Natural killer cell (primary cell): Measurements from ENCODE around the gene WNT2B. TPM values are rescaled to one million over a fixed set of nuclear protein-coding genes. Genes with fewer than 3 reads are reported as not detected.

ENCODE experiments used
- ATAC-seq, 3 donors: fragments of 150-1000 bp in 2 of 3; fragments of 200-7000 bp in 1 of 3; cut with Tn5 transposase; 1 replicate in 1 of 3; 2 replicates in 2 of 3; pipeline ENCODE4 v1.10.0; 2021; ENCODE audit warnings: mild to moderate bottlenecking in 2 of 3, moderate library complexity in 2 of 3
- DNase-seq, 2 donors: peaks; one replicate each; pipeline versions ENCODE4 v3.0.0 to v3.0.0-alpha.2; 2013 to 2021; ENCODE audit warnings: mixed read lengths in 1 of 2
- H3K27ac ChIP-seq: one replicate; pipeline ENCODE4 v1.5.1; 2013; ENCODE audit warnings: mild to moderate bottlenecking, low read length
- H3K27me3 ChIP-seq: one replicate; pipeline ENCODE4 v1.6.1; 2013; ENCODE audit warnings: low read length; ENCODE audit not compliant: control insufficient read depth, insufficient read depth
- H3K36me3 ChIP-seq: one replicate; pipeline ENCODE4 v1.6.1; 2013; ENCODE audit warnings: low read length; ENCODE audit not compliant: control insufficient read depth, insufficient read depth
- H3K4me1 ChIP-seq: one replicate; pipeline ENCODE4 v1.6.1; 2013; ENCODE audit warnings: low read length; ENCODE audit not compliant: control insufficient read depth, insufficient read depth
- H3K4me3 ChIP-seq: one replicate; pipeline ENCODE4 v1.5.1; 2013; ENCODE audit warnings: low read length
- H3K9me3 ChIP-seq: one replicate; pipeline ENCODE4 v1.6.1; 2013; ENCODE audit warnings: low read length; ENCODE audit not compliant: control insufficient read depth, insufficient read depth
- H3K27ac Mint-ChIP-seq, 2 donors: one replicate each; pipeline ENCODE4 v1.8.0; 2022; ENCODE audit warnings: mild to moderate bottlenecking in 2 of 2, mixed read lengths in 2 of 2, moderate library complexity in 1 of 2
- H3K27me3 Mint-ChIP-seq, 2 donors: one replicate each; pipeline ENCODE4 v1.8.0; 2022; ENCODE audit warnings: low read depth in 2 of 2, mixed read lengths in 2 of 2
- H3K36me3 Mint-ChIP-seq: one replicate; pipeline ENCODE4 v1.8.0; 2022; ENCODE audit warnings: mixed read lengths
- H3K4me1 Mint-ChIP-seq, 2 donors: one replicate each; pipeline ENCODE4 v1.8.0; 2022; ENCODE audit warnings: mixed read lengths in 2 of 2
- H3K4me3 Mint-ChIP-seq: one replicate; pipeline ENCODE4 v1.8.0; 2022; ENCODE audit warnings: mild to moderate bottlenecking, moderate library complexity, mixed read lengths
- H3K9me3 Mint-ChIP-seq, 2 donors: one replicate each; pipeline ENCODE4 v1.8.0; 2022; ENCODE audit warnings: mixed read lengths in 2 of 2
- CTCF ChIP-seq: fragments of 200-600 bp; IDR thresholded peaks from one replicate; pipeline ENCODE4 v1.8.0; 2022; ENCODE audit warnings: antibody characterized with exemption
- WGBS: methylation state at CpG from one replicate; pipeline ENCODE4 v1.1.7; 2013; ENCODE audit warnings: missing lambda C conversion rate; ENCODE audit not compliant: insufficient coverage; 5-methylcytosine and 5-hydroxymethylcytosine counted together
- intact Hi-C: fragments of 100-400 bp; cut with micrococcal nuclease; formaldehyde crosslinking; loops from one replicate; pipeline ENCODE4 v1.14.2; 2022
- total RNA-seq, 4 donors: library from RNA; stranded (reverse); fragments of 120-200 nt in 1 of 4; gene quantifications; one replicate each; pipeline versions ENCODE4 v1.2.3 to v1.2.4, GENCODE V29; 2013 to 2022

The WNT2B gene
- total RNA-seq, 3 donors from 2014 or later (not counting 1 experiment from before 2014, with no cell fraction given) = 0.16 to 0.20 (median 0.18) TPM

- Histone ChIP-seq H3K36me3 (peaks cover 4% of the 10 kb centered on the region), H3K27ac (no peak overlapping the region), H3K4me3 (no peak overlapping the region), H3K9me3 (no peaks in the 10 kb centered on the region), H3K4me1 (no peaks in the 10 kb centered on the region), H3K27me3 (no peaks in the 10 kb centered on the region)
- Mint-ChIP-seq H3K27me3 (no peaks in the 10 kb centered on the region), H3K36me3 (no peaks in the 10 kb centered on the region), H3K9me3 (no peaks in the 10 kb centered on the region), H3K27ac (no peak overlapping the region), H3K4me3 (no peak overlapping the region), H3K4me1 (no peaks in the 10 kb centered on the region)
- intact Hi-C loops = no loop called here
- ATAC-seq (no peak), DNase-seq (no peak)
- WGBS = no CpG with 5 or more reads among the region's 1 CpG
- no peak for TF ChIP-seq CTCF
Measured at GRCh38 chr1:112541299-112541698, 32.5 kb downstream of the WNT2B start.

- 93% methylated on average over 9 of the region's 9 CpGs for WGBS
- H3K4me1 ChIP-seq = no peaks in the 10 kb centered on the region
- no peak overlapping the region for H3K27ac ChIP-seq
- TF ChIP-seq CTCF = no peak
- H3K27me3 Mint-ChIP-seq = no peaks in the 10 kb centered on the region
- H3K4me3 ChIP-seq = no peak overlapping the region
- intact Hi-C loops = no loop called here
- H3K9me3 ChIP-seq = no peaks in the 10 kb centered on the region
- H3K4me1 Mint-ChIP-seq = no peaks in the 10 kb centered on the region
- H3K4me3 Mint-ChIP-seq = no peak overlapping the region
- DNase-seq (no peak), ATAC-seq (no peak)
- H3K27me3 ChIP-seq = no peaks in the 10 kb centered on the region
- peaks cover 4% of the 10 kb centered on the region for H3K36me3 ChIP-seq
- no peak overlapping the region for H3K27ac Mint-ChIP-seq
- H3K36me3 Mint-ChIP-seq = no peaks in the 10 kb centered on the region
- no peaks in the 10 kb centered on the region for H3K9me3 Mint-ChIP-seq
Measured at GRCh38 chr1:112542206-112542973, 33.6 kb downstream of the WNT2B start.

- no peak overlapping the region for H3K27ac ChIP-seq
- no peak overlapping the region for H3K27ac Mint-ChIP-seq
- H3K9me3 Mint-ChIP-seq = no peaks in the 10 kb centered on the region
- no peaks in the 10 kb centered on the region for H3K4me1 Mint-ChIP-seq
- no peak for TF ChIP-seq CTCF
- no peak overlapping the region for H3K4me3 Mint-ChIP-seq
- intact Hi-C loops = no loop called here
- peaks cover 4% of the 10 kb centered on the region for H3K36me3 ChIP-seq
- no peaks in the 10 kb centered on the region for H3K27me3 Mint-ChIP-seq
- no peaks in the 10 kb centered on the region for H3K9me3 ChIP-seq
- ATAC-seq = no peak
- H3K4me1 ChIP-seq = no peaks in the 10 kb centered on the region
- 77% methylated on average over 1 of the region's 1 CpG for WGBS
- no peaks in the 10 kb centered on the region for H3K36me3 Mint-ChIP-seq
- no peak for DNase-seq
- no peak overlapping the region for H3K4me3 ChIP-seq
- H3K27me3 ChIP-seq = no peaks in the 10 kb centered on the region
Measured at GRCh38 chr1:112544011-112544688, 35.4 kb downstream of the WNT2B start.
